CD4-positive, alpha-beta T cell (primary cell): ENCODE data around the gene PER1. TPM values are rescaled to one million over a fixed set of nuclear protein-coding genes. Genes with fewer than 3 reads are reported as not detected.
A peak's percentile ranks its signal among the peaks of the same experiment; 100 is the strongest.

Experiments used
- ATAC-seq: fragments of 200-7000 bp; cut with Tn5 transposase; one replicate; pipeline ENCODE4 v1.10.0; 2022; ENCODE audit warnings: mild to moderate bottlenecking; ENCODE audit not compliant: poor library complexity
- CTCF ChIA-PET: fragments of 350-600 bp; sonication (Branson Sonifier 250); formaldehyde crosslinking; loops from one replicate; lab custom pipeline; 2021; ENCODE audit warnings: antibody characterized with exemption, inconsistent platforms; lab: Charles Lee
- POLR2A ChIA-PET: fragments of 350-600 bp; sonication (Branson Sonifier 250); formaldehyde crosslinking; loops from one replicate; lab custom pipeline; 2021; ENCODE audit warnings: antibody characterized with exemption, inconsistent platforms; lab: Charles Lee
- DNase-seq, 14 experiments: peaks; one replicate each; pipeline ENCODE4 v3.0.0-alpha.2; 2013 to 2020; ENCODE audit warnings: mixed read lengths in 2 of 14
- H3K27ac ChIP-seq, 2 donors: one replicate each; pipeline versions ENCODE4 v1.5.1 to v1.7.0; 2013; ENCODE audit warnings: low read length in 2 of 2, low read depth in 1 of 2, mild to moderate bottlenecking in 1 of 2
- H3K27me3 ChIP-seq, 2 experiments: 1 replicate in 1 of 2; 2 replicates in 1 of 2; pipeline versions ENCODE4 v1.6.1 to v1.7.0; 2013; ENCODE audit warnings: low read length in 2 of 2, control low read depth in 1 of 2, mild to moderate bottlenecking in 1 of 2, moderate library complexity in 1 of 2; ENCODE audit not compliant: insufficient read depth in 2 of 2, control insufficient read depth in 1 of 2
- H3K36me3 ChIP-seq: one replicate; pipeline ENCODE4 v1.6.1; 2013; ENCODE audit warnings: low read length, control low read depth; ENCODE audit not compliant: insufficient read depth
- H3K4me1 ChIP-seq: one replicate; pipeline ENCODE4 v1.6.1; 2013; ENCODE audit warnings: low read length, control low read depth; ENCODE audit not compliant: insufficient read depth
- H3K4me3 ChIP-seq: one replicate; pipeline ENCODE4 v1.5.1; 2013; ENCODE audit warnings: mild to moderate bottlenecking, low read length, moderate library complexity
- H3K9me3 ChIP-seq, 2 experiments: 1 replicate in 1 of 2; 2 replicates in 1 of 2; pipeline versions ENCODE4 v1.6.1 to v1.7.0; 2013; ENCODE audit warnings: low read length in 2 of 2, mild to moderate bottlenecking in 2 of 2, control low read depth in 1 of 2, moderate library complexity in 1 of 2; ENCODE audit not compliant: control insufficient read depth in 1 of 2, insufficient read depth in 1 of 2
- H3K27ac Mint-ChIP-seq: one replicate; pipeline ENCODE4 v1.8.0; 2020; ENCODE audit warnings: mixed read lengths
- H3K27me3 Mint-ChIP-seq: one replicate; pipeline ENCODE4 v1.8.0; 2021; ENCODE audit warnings: mixed read lengths
- H3K36me3 Mint-ChIP-seq: one replicate; pipeline ENCODE4 v1.8.0; 2021; ENCODE audit warnings: low read depth, mixed read lengths
- H3K4me1 Mint-ChIP-seq: one replicate; pipeline ENCODE4 v1.8.0; 2021; ENCODE audit warnings: low read depth, mixed read lengths
- H3K4me3 Mint-ChIP-seq: one replicate; pipeline ENCODE4 v1.8.0; 2020; ENCODE audit warnings: mild to moderate bottlenecking, mixed read lengths
- H3K9me3 Mint-ChIP-seq: one replicate; pipeline ENCODE4 v1.8.0; 2020; ENCODE audit warnings: mixed read lengths
- CTCF ChIP-seq: fragments of 200-600 bp; IDR thresholded peaks from one replicate; pipeline ENCODE4 v1.8.0; 2022; ENCODE audit warnings: antibody characterized with exemption, mild to moderate bottlenecking
- intact Hi-C, 2 experiments: fragments of 100-400 bp; cut with DNase I in 1 of 2; cut with micrococcal nuclease in 1 of 2; formaldehyde crosslinking; loops; one replicate each; pipeline versions ENCODE4 v1.15.1 to v1.9.0; 2023 to 2025; cut with DNase I, micrococcal nuclease
- total RNA-seq, 174 experiments: library from RNA in 2 of 174; stranded (reverse) in 2 of 174; gene quantifications; one replicate each; pipeline ENCODE4 v1.2.3 and lab custom pipeline; 2021 to 2026

PER1 gene
- total RNA-seq, 2 experiments from 2014 or later = 1,723 to 1,794 TPM

- H3K9me3 Mint-ChIP-seq = no peaks in the 10 kb centered on the region
- H3K9me3 ChIP-seq = no peaks in the 10 kb centered on the region
- intact Hi-C loops = loop anchor here in 1 of 2 experiments (5.0 kb wide), 1 partner anchor 41 kb away; the partner anchor contains the start of gene HES7
- peak overlapping the region; percentile 91 for H3K4me3 Mint-ChIP-seq
- CTCF ChIA-PET = interaction anchor here (0.9 to 1.4 kb wide), 2 partner anchors 12 to 26 kb away, joined by 4 to 5 read pairs; no protein-coding TSS in a partner anchor
- peaks cover 43% of the 10 kb centered on the region for H3K36me3 Mint-ChIP-seq
- DNase-seq (peak in 4 of 14 experiments; percentile 14 to 55 (median 34)), ATAC-seq (peak; percentile 8)
- no peaks in the 10 kb centered on the region for H3K27me3 ChIP-seq
- H3K27me3 Mint-ChIP-seq = no peaks in the 10 kb centered on the region
- peak overlapping the region; percentile 94 for H3K27ac ChIP-seq
- H3K27ac Mint-ChIP-seq = no peak overlapping the region
- H3K4me3 ChIP-seq = peak overlapping the region; percentile 65
- H3K36me3 ChIP-seq = peaks cover 31% of the 10 kb centered on the region
- H3K4me1 ChIP-seq = peaks cover 69% of the 10 kb centered on the region
- POLR2A ChIA-PET = interaction anchor here (0.8 to 16.4 kb wide), 16 partner anchors 9 to 306 kb away, joined by 3 to 419 read pairs (median 16); partner anchors contain the start of genes AURKB, BORCS6, CTC1 and NAA38
- H3K4me1 Mint-ChIP-seq = peaks cover 66% of the 10 kb centered on the region
- no peak for TF ChIP-seq CTCF
Measured at GRCh38 chr17:8162997-8163977, 11.1 kb upstream of the PER1 start.

GRCh38 chr17:8162233-8162996, 10.2 kb upstream of the PER1 start, which contains the start of gene VAMP2:
VAMP2 (minus strand) TSS chr17:8162948; CDS start chr17:8162879, 69 bp downstream.
- Histone ChIP-seq H3K4me3 (peak within 1 kb of the TSS; percentile 86), H3K36me3 (peaks cover 31% of the 10 kb centered on the region), H3K27ac (peak within 1 kb of the TSS; percentile 94 to 96), H3K9me3 (no peaks in the 10 kb centered on the region), H3K27me3 (no peaks in the 10 kb centered on the region), H3K4me1 (peaks cover 72% of the 10 kb centered on the region)
- intact Hi-C loops = loop anchor here in 1 of 2 experiments (5.0 kb wide), 1 partner anchor 40 kb away; the partner anchor contains the start of gene HES7
- CTCF ChIA-PET = interaction anchor here (1.8 kb wide), 1 partner anchor 23 kb away, joined by 7 read pairs; no protein-coding TSS in a partner anchor
- H3K9me3 Mint-ChIP-seq = no peaks in the 10 kb centered on the region
- POLR2A ChIA-PET = interaction anchor here (1.9 to 16.4 kb wide), 6 partner anchors 8 to 60 kb away, joined by 5 to 419 read pairs (median 32); partner anchors contain the start of genes BORCS6 and TMEM107
- peak; percentile 71 to 95 (median 83) for DNase-seq
- H3K4me1 Mint-ChIP-seq = peaks cover 67% of the 10 kb centered on the region
- ATAC-seq = peak; percentile 47
- peak within 1 kb of the TSS; percentile 95 for H3K4me3 Mint-ChIP-seq
- no peak within 1 kb of the TSS for H3K27ac Mint-ChIP-seq
- peaks cover 43% of the 10 kb centered on the region for H3K36me3 Mint-ChIP-seq
- no peaks in the 10 kb centered on the region for H3K27me3 Mint-ChIP-seq
- no peak for TF ChIP-seq CTCF
